ENCODE data around the gene SLC12A7.

Gene SLC12A7

DNA sequence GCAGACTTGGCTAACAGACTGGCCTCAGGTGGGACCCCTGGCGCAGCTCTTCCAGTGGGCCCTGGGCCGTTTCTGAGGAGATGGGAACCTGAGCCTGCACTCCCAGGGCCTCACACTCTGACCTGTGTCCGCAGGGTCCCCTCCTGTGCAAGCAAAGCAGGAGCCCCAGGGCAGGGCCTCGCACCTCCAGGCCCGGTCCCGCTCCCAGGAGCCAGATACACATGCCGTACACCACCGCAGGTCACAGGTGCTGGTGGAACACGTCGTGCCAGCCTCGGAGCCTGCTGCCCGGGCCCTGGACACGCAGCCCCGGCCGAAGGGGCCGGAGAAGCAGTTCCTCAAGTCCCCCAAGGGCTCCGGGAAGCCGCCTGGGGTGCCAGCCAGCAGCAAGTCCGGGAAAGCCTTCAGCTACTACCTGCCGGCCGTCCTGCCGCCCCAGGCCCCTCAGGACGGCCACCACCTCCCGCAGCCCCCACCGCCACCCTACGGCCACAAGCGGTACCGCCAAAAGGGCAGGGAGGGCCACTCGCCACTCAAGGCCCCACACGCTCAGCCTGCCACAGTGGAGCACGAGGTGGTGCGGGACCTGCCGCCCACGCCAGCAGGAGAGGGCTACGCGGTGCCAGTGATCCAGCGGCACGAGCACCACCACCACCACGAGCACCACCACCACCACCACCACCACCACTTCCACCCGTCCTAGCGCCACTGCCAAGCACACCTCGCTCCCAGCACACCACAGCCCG is 74.0 kb downstream of the SLC12A7 start:
- no peak for DNase-seq (ENCODE audit: low read depth in 3 of 3, low spot score in 1 of 3)

DNA sequence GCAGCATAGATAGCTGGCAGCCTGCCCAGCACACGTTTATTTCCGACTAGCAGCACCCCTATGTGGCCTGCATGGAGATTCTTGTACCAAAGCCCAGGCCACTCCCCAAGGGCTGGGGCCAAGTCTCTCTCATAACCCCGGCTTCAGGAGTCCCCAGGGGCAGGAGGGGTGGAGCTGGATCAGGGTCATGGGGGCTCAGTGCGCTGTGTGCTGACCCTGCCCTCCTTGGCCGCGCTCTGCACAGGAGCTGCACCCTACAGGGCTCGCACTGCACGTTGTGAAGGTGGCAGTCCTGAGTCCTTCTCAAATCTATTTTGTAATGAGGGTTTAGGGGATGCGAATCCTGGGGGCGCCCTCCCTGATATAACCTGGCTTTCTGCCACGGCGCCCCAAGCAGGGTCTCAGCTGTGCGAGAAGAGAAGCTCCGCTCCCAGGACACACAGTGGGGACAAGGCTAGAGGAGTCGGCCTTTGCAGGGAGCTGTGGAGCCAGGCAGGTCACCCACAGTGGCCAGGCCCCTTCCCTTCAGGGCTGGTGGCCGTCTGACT is 74.7 kb downstream of the SLC12A7 start:
- no peak for DNase-seq (ENCODE audit: low read depth in 3 of 3, low spot score in 1 of 3)

- no peak for DNase-seq (ENCODE audit: low read depth in 3 of 3, low spot score in 1 of 3)
These were observed 75.2 kb downstream of the SLC12A7 start for GRCh38 chr5:1036504-1037122.

GRCh38 chr5:1035421-1036405 is 76.2 kb downstream of the SLC12A7 start:
- no peak for DNase-seq (ENCODE audit: low read depth in 3 of 3, low spot score in 1 of 3)

DNA sequence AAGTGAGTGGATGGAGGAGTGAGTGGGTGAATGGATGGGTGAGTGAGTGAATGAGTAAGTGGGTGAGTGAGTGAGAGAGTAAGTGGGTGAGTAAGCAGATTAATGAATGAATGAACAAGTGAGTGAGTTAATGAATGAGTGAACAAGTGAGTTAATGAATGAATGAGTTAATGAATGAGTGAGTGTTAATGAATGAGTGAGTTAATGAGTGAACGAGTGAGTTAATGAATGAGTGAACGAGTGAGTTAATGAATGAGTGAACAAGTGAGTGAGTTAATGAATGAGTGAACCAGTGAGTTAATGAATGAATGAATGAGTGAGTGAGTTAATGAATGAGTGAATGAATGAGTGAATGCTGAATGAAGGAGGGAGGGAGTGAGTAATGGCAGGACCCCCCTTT is 76.9 kb downstream of the SLC12A7 start:
- no peak for DNase-seq (ENCODE audit: low read depth in 3 of 3, low spot score in 1 of 3)

GRCh38 chr5:1034421-1034905 is 77.4 kb downstream of the SLC12A7 start:
- no peak for DNase-seq (ENCODE audit: low read depth in 3 of 3, low spot score in 1 of 3)

DNA sequence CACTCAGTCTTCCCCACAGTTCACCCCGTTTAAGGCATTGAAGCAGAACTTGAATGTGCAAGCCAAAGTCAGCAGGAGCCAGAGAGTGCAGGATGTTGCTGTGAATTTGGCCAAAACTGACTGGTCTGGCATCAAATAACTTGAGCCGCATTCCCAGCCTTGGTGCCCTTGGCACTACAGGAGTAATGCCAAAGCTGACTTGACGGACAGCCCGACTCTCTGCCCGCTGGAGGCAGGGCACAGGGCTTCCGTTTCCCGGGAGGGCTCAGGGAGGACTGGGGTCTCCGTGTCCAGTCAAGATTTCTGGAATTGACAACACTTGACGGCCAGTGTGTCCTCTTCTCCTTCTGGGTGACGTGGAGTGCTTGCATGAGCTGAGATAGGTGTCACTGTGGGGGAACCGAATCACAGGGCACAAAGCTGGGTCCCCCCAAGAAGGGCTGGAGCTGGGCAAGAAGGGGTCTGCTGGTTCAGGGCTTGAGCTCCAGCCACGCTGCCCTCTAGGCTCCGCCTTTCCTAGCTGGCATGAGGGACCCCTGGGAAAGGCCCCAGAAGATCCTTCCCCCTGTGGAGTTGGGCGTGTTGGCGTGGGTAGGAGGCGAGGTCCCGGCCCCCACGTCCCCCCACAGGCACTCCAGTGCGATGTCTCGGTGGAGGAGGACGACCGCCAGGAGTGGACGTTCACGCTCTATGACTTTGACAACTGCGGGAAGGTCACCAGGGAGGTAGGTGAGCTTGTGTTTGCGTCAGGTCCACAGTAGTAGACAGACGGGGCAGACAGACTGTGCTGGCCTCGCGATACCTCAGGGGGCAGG is 78.0 kb downstream of the SLC12A7 start:
- DNase-seq (ENCODE audit: low read depth in 3 of 3, low spot score in 1 of 3): no peak

GRCh38 chr5:1033178-1033577 is 78.7 kb downstream of the SLC12A7 start:
- no peak for DNase-seq (ENCODE audit: low read depth in 3 of 3, low spot score in 1 of 3)

GRCh38 chr5:1032551-1033027 is 79.3 kb downstream of the SLC12A7 start:
- DNase-seq (ENCODE audit: low read depth in 3 of 3, low spot score in 1 of 3): no peak

GRCh38 chr5:1032011-1032410 is 79.9 kb downstream of the SLC12A7 start:
- no peak for DNase-seq (ENCODE audit: low read depth in 3 of 3, low spot score in 1 of 3)

- DNase-seq (ENCODE audit: low read depth in 3 of 3, low spot score in 1 of 3): no peak
These were observed 80.4 kb downstream of the SLC12A7 start for GRCh38 chr5:1031306-1031959.

- DNase-seq (ENCODE audit: low read depth in 3 of 3, low spot score in 1 of 3): no peak
These were observed 81.0 kb downstream of the SLC12A7 start for GRCh38 chr5:1030801-1031271.

DNA sequence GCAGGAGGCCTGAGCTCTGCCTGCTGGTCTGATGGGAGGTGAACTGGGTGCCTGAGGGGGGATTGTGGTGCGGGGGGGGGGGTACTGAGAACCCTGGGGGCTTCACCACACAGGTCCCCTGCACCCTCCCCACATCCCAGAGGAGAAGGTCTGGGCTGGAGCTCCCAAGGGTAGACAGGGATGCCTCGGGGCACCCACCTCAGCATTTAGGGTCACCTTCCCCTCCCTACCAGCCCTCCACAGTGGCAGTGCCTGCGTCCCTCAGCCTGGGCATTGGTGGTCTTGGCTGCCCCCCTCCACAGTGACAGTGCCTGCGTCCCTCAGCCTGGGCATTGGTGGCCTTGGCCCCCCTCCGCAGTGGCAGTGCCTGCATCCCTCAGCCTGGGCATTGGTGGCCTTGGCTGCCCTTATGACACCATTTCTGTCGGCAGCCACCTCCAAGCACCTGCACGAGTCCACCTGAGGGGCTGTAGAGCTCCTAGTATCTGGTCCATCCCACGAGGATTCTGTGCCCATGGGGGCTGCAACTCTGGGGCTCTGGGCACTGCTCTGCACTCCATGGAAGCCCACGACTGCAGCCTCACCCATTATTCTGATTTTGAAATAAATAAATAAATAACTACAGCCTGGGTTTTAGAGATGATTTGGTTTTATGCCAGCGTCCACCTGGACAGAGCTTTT is 81.8 kb downstream of the SLC12A7 start:
- no peak for DNase-seq (ENCODE audit: low read depth in 3 of 3, low spot score in 1 of 3)

- no peak for DNase-seq (ENCODE audit: low read depth in 3 of 3, low spot score in 1 of 3)
These were observed 82.5 kb downstream of the SLC12A7 start for GRCh38 chr5:1029282-1029944.

DNA sequence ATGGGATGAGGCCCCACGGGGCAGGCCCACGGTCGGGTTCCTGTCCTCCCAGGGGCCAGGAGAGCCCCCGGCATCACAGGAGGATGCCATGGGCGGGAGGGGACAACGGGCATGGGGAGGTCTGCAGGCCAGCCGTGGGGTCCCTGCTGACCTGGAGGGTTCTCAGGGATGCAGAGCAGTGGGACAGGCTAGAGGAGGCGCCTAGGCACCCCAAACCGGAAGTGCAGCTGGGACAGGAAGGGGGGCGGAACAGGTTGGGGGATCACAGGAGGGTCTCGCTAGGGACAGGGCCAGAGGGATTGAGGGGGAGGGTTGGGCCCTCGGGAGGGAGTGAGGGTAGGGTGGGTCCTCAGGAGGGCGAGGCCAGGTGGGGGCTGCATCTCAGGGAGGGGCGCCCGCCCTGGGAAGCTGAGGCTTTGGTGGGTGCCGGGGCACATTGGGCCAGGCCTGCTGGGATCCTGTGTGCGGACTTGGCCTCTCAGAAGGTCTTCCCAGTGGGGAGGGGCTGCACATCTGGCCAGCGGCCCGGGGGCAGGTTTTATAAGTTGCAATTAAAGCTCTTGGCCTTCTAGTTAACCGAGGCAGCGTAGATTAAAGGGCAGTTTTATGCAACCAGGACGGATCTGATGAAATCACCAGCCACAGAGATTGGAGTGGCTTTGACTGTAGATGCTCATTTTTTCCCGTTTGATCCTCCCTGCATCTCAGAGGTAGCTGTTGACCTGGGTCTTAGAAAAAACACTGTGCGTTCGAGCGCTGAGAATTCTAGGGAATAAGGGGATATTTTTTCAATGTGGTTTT is 83.2 kb downstream of the SLC12A7 start:
- no peak for DNase-seq (ENCODE audit: low read depth in 3 of 3, low spot score in 1 of 3)

- no peak for DNase-seq (ENCODE audit: low read depth in 3 of 3, low spot score in 1 of 3)
These were observed 84.0 kb downstream of the SLC12A7 start for GRCh38 chr5:1027631-1028441.
